CD4-positive, alpha-beta T cell treated with Interleukin-21 for 1 hour (primary cell): ENCODE data around the gene HS3ST3A1.

Experiments used
- DNase-seq: peaks from one replicate; pipeline ENCODE4 v3.0.0-alpha.2; 2020

The HS3ST3A1 gene

GRCh38 chr17:13597723-13598347 is 3.9 kb downstream of the HS3ST3A1 start:
- DNase-seq: peak; percentile 59

GRCh38 chr17:13596241-13596923 is 5.3 kb downstream of the HS3ST3A1 start:
- DNase-seq: no peak

- DNase-seq: no peak
These were observed 6.2 kb downstream of the HS3ST3A1 start for GRCh38 chr17:13595599-13595899.

GRCh38 chr17:13594762-13595598 is 6.7 kb downstream of the HS3ST3A1 start:
- peak; percentile 83 for DNase-seq

DNA sequence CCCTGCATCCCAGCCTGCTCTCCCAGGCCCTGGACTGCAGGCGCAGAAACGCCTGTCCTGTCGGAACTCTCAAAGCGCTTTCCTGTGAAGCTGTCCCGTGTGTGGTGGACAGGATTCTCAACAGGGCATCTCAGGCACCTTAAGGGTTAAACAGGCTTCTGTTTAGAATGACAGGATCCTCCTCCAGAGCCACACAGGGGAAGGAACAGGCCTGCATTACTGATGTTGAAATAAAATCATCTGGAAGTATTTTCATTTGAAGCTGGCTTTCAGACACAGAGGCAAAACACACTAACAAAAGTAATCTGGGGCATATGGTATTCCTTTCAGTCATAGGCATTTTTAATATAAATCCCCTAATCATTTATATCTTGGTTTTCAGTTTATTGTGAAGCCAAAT is 7.4 kb downstream of the HS3ST3A1 start:
- DNase-seq: no peak

DNA sequence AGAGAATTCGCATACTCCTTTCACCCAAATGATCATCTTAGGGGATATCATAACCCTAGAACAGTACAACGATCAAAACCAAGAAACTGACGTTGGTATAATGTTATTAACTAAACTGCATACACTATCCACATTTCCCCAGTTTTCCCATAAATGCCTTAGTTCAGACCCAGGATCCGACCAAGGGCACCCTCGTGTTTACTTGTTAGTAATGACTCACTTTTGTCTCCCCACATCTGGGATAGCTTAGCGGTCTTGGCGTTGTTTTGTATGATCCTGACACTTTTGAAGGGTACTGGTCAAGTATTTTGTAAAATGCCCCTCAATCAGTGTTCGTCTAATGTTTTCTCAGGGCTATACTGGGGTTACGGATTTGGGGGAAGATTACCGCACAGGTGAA is 8.0 kb downstream of the HS3ST3A1 start:
- DNase-seq: no peak

- DNase-seq: no peak
These were observed 8.5 kb downstream of the HS3ST3A1 start for GRCh38 chr17:13593021-13593751.

DNA sequence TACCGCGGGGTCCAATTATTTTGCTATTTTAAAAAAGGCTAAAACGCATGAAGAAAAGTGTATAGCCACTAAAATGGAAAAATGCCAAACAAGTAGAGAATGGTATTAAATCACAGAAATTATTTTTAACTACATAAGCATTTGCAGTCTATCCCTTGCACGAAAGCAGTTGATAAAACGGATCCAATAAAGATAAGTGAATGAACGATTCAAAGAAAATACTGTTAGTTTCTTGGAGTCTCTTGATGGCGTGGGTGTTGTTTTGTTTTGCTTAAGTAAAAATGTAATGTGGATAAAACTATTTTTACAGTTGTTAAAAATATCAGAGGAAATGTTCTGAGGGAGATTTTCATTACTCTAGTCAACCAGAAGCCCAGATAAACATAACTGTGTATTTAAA is 9.3 kb downstream of the HS3ST3A1 start:
- no peak for DNase-seq

- DNase-seq: no peak
These were observed 11.3 kb downstream of the HS3ST3A1 start for GRCh38 chr17:13590441-13590840.

DNA sequence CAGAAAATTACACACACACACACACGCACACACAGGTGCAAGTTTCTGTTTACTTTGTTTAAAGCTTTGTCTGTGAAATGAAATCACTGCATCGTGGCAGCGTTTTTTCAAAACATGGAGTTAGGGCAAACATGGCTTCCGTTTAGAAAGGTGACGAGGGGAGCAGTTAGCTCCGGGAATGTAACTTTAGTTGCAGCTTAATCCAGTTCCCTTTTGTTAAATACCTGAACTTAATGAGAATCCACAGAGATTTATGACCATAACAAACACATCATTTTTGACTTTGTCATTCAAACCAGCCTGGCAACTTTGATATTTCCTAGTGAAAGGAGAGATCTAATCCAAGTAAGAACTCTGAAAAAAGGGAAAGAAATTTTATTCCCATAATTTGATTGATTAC is 12.1 kb downstream of the HS3ST3A1 start:
- DNase-seq: no peak

DNA sequence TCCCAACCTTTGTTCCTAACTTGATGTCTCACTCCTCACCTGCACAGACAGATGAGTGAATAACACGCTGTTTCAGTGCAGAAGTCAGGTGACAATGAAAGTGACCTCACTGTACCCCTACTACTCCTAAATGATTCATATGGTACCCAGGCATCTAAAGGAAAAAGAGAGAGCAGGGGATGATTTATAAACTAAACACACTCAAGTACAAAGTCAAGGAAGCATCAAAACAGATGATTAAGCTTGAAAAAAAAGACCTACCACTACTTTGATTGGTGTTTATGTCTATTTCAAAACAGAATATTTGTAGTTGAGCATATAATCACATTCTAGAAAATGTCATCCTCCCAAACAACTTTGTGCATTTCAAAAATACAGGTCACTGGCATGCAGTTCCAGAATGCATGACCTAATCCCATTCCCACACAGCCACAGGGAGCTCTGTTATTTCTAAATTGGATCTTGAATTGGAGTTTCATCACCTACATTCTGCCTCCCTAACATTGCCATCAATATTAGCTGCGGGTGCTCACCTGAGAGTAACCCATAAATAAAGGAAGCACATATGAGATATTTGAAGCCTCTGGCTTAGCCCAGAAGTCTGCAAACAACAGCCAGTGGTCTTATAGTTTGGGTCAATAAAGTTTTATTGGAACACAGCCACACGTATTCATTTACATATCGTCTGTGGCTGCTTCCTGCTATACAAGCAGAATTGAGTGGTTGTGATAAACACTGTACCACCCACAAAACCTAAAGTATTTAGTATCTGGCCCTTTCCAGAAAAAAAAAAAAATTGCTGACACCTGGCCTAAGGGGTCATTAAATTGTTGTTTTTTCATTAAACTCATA is 14.0 kb downstream of the HS3ST3A1 start:
- DNase-seq: no peak

- DNase-seq: no peak
These were observed 17.0 kb downstream of the HS3ST3A1 start for GRCh38 chr17:13584701-13585080.

GRCh38 chr17:13583996-13584700 is 17.6 kb downstream of the HS3ST3A1 start:
- no peak for DNase-seq

DNA sequence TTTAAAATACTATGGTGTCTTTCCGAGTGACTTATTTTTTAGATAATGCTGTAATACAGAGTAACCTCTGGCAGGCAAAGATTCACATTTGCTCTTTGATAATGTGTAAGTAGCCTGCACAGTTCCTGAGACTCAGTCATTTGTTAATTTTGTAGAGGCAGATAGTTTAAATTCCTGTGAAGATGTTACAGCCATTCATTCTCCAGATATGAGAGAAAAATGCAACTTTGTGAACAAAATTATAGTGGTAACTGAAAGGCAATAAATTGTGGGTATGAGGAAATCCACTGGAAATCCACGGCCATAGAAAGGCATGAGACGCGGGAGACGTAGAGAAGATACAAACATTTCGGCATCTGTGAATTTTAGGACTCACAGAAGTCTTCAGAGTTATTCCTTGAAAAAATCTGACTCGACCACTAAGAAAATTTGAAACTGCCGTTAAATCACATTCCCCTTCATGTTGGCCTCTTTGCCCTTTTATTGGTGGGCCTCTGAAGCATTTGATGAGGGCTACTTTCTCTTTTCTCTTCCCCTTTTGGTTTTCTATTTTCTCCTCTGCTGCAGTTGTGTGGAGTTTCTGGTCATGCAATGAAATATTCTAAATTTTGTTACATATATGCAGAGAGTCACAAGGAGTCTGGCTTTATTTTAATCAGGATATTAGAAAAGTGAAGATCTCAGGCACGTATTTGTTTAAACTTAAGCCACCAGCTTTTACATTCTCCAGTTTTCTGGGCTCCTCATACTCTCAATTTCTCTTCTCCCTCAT is 18.8 kb downstream of the HS3ST3A1 start:
- no peak for DNase-seq

DNA sequence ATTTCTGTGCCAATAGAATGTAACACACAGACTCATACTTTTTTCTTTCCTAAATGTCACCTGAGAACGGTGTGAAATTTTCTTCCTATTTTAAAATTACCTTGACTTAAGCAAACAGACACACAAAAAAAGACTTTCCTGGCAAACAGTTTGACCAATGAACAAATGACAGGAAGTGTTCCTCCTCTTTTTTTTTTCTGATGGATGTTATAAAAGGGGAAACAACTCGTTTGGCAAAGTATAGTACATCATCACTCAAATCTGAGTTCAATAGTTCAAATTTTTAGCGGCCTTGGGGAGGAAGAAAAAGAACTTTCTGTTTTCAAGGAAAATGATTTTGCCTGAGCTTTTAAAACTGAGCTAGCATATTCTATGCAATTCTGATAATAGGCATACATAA is 19.8 kb downstream of the HS3ST3A1 start:
- no peak for DNase-seq

GRCh38 chr17:13580790-13581189 is 20.9 kb downstream of the HS3ST3A1 start:
- no peak for DNase-seq

GRCh38 chr17:13576661-13577526 is 24.8 kb downstream of the HS3ST3A1 start:
- no peak for DNase-seq

DNA sequence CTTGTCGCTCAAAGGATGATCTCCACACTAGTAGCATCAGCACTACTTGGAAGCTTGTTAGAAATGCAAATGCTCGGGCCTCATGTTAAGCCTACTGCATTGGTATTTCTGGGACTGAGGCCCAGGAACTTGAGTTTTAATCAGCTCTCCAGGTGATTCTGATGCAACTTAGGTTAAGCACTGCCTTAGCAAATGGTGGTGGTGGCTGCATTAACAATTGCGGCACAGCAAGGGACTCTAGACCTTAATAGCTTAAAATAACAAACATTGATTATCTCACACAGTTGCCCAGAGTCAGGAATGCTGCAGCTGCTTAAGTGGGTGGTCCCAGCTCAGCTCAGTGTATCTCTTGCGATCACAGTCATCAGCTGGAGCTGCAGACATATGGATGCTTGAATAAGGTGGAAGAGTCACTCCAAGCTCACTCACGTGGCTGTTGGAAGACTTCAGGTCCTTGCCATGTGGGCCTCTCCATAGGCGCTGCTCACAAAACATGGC is 25.8 kb downstream of the HS3ST3A1 start:
- DNase-seq: no peak

- DNase-seq: no peak
These were observed 26.3 kb downstream of the HS3ST3A1 start for GRCh38 chr17:13575466-13575865.

DNA sequence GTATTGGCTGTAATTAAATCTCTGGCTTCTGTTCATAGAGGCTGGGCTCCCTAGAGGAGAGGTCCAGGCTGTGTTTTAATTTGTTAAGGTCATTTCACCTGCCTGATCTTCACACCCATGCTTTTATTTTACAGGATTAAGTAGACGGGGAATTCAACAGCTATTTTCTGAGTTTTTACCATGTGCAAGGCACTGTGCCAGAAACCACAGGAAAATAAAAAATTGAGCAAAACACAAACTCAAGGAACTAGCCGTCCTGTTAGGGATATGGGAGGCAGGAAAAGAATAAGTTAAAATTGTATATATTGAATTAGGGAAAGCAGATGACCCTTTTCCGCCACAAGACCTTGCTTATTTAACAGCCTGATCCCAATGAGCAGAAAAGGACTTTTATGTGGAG is 29.1 kb downstream of the HS3ST3A1 start:
- no peak for DNase-seq
